IMR-90 (cell line): ENCODE measurements around the gene IRS2.

Experiments used
- CEBPB ChIP-seq: IDR thresholded peaks from 2 replicates; pipeline ENCODE4 v1.6.1; 2012; ENCODE audit warnings: low read depth, low read length, improper control_type of control experiment
- CTCF ChIP-seq: conservative IDR thresholded peaks from 2 replicates; pipeline ENCODE4 v1.5.1; 2012; ENCODE audit warnings: mild to moderate bottlenecking, low read depth, low read length, improper control_type of control experiment
- ELK1 ChIP-seq: fragments of 150-350 bp; IDR thresholded peaks from 2 replicates; pipeline ENCODE4 v1.6.1; 2016; ENCODE audit warnings: low read depth, mild to moderate bottlenecking, low read length, moderate library complexity, borderline replicate concordance
- FOS ChIP-seq: fragments of 150-350 bp; IDR thresholded peaks from 2 replicates; pipeline ENCODE4 v1.6.1; 2016; ENCODE audit warnings: low read depth, low read length
- MXI1 ChIP-seq: IDR thresholded peaks from 2 replicates; pipeline ENCODE4 v1.6.1; 2012; ENCODE audit warnings: low read depth, mild to moderate bottlenecking, low read length, moderate library complexity, borderline replicate concordance
- POLR2A ChIP-seq: IDR thresholded peaks from 2 replicates; pipeline ENCODE4 v1.6.1; 2012; ENCODE audit warnings: mild to moderate bottlenecking, low read depth, low read length
- RAD21 ChIP-seq: IDR thresholded peaks from 2 replicates; pipeline ENCODE4 v1.6.1; 2012; ENCODE audit warnings: low read length, improper control_type of control experiment
- TF ChIP-seq, protein P1 (sequence below): fragments of 150-350 bp; IDR thresholded peaks from 2 replicates; pipeline ENCODE4 v1.6.1; 2017; ENCODE audit warnings: mild to moderate bottlenecking, antibody characterized with exemption, low read length, low read depth

DNA sequence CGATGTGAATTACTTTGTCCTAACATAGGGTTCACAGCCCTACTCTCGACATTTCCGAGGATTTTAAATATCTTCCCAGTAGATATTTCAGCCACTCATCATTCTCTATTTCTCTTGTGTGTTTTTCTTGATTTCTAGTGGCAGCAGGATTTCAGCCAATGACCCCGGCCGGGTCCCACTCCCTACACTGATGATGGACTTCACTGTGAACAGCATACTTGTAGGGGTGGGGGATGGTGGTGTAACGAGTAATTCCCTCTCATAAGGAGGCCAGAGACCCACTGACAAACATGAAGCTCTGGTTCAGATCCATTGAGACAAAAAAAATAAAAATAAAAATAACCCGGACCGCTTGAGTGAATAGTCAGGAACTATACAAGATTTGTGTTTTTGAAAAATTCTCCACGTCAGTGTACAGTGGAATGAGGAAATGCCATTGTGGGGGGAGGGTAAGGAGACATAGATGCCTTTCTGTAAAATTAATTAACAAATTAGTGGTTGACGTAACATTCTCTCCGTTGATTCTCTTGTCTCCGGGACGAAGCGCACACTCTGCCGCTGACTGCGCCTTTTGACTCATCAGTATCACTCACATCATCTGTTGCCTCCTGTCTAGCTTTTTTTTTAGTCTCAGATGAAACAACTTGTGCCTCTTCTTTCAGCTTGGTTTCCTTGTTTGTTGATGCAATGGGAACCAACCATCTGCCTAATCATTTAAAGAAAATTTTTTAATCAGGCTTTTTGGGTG is 48.8 kb upstream of the IRS2 start:
- TF ChIP-seq CTCF (no peak), CEBPB (no peak), RAD21 (no peak), POLR2A (no peak), MXI1 (no peak), ELK1 (no peak), FOS (no peak)
- TF ChIP-seq, protein P1, sequence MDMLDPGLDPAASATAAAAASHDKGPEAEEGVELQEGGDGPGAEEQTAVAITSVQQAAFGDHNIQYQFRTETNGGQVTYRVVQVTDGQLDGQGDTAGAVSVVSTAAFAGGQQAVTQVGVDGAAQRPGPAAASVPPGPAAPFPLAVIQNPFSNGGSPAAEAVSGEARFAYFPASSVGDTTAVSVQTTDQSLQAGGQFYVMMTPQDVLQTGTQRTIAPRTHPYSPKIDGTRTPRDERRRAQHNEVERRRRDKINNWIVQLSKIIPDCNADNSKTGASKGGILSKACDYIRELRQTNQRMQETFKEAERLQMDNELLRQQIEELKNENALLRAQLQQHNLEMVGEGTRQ: no peak
